Pons (tissue), 1 donor: ENCODE data around the gene CD83.
"Not testable (repeated sequence)": the region's sequence is repeated elsewhere in the genome, so short reads cannot be mapped to it uniquely, and the experiment has no call there.

ENCODE experiments used
- DNase-seq: peaks from one replicate; pipeline ENCODE4 v3.0.0-alpha.2; 2016; ENCODE audit warnings: low spot score

CD83 gene

DNA sequence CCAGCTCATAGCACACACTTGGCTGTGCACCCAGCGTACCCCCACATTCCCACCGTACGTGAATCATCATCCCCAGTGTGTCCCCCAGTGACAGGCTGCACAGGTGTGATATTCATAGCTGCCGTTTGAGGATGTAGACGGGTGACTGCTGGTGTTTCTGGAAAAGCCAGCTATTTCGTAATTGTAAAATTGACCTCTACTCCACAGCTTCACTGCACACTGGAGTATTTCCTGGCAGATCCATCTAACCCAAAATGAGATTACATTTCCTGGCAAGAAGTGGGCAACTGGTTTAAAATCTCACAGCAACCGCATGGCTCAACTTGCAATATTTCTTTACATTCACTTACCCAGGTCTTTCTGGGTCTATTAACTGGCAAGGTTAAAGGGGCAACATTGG is 30.3 kb downstream of the CD83 start:
- no peak for DNase-seq

DNA sequence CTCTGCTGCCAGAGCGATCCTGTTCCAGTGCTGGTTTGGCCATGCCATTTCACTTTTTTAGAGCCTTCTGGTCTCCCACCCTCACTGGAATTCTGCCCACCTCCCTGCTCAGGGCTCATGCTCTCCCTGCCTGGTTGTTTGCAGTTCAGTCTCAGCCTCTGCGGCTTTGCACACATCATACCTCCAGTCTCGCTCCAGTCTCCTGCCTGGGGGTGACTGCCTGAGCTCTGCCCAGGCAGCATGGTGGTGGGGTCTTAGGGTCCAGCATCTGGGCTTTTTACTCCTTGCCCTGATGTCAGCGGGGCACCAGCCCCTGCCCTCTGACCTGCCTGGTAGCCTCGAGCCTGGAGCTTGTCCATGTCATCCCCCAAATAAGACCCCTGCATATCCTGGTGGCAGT is 30.9 kb downstream of the CD83 start:
- no peak for DNase-seq

DNA sequence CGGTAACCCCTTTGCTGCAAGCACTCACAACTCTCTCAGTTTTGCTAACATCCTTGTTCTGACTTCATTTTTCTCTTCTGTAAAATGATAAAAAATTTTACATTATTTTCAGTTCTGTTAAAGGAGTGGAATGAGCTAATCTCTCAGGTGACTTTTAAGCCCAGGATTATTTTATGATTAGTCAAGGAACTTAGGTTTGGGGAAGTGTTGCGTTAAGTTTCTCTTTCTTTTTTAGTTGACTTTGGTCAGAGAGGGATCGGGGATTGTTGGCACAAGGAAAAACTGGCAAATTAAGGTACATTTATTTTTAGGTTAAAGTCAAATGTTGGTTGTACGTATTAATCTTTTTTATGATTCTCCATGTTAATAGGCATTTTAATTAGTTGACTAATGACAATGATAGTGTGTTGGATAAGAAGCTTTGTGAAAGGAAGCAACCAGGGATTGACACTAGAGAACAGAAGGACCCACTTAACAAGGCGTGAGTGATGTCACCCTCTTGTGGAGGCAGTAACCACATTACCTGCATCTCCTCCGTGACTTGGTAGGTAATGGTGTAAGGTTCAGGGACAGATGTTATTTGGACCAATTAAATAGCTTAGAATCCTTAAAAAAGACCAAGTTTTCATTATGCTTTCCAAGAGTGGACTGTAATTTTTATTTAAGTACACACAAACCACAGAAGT is 31.6 kb downstream of the CD83 start:
- peak; percentile 54 for DNase-seq

DNA sequence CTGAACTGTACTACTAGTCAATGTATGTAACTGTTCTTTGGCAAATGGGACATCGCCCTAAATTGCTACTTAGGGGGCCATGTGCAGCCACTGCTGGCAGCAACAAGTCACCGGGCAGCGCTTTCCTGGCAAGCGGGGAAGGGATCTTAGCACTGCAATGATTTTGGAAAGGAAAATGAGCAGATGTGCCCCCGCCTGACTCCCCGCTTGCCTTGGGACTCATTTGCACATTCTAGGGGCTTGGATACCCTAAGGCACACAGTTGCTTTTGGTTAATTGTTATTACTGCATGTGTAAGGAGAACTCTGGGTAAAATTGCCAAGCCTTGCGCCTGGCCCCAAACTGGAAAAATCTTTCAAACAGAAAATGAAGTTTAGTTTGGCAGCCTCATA is 32.2 kb downstream of the CD83 start:
- no peak for DNase-seq

DNA sequence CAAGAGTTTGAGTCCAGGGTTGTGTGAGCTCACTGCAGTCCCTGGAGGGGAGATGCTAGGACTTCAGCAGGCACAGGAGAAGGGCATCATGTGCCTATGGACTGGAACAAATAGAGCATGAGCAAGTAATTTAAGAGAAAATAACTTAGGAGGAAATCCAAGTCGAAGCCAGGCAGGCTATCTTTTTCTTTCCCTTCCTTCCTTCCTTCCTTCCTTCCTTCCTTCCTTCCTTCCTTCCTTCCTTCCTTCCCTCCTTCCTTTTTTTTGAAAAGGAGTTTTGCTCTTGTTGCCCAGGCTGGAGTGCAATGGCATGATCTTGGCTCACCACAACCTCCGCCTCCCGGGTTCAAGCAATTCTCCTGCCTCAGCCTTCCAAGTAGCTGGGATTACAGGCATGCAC is 33.7 kb downstream of the CD83 start:
- not testable (repeated sequence) for DNase-seq

DNA sequence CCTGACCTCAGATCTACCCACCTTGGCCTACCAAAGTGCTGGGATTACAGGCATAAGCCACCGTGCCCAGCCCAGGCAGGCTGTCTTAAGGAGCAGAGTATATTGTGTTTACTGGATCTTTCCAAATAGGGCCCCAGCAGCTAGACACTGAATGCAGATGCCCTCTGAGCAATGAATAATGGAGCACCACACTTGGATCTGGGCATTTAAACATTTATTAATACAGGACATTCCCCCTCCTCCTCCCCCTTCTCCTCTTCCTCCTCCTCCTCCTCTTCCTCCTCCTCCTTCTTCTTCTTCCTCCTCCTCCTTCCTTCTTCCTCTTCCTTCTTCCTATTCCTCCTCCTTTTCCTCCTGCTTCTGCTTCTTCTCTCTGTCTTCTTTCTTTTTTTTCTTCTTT is 34.2 kb downstream of the CD83 start:
- no peak for DNase-seq

DNA sequence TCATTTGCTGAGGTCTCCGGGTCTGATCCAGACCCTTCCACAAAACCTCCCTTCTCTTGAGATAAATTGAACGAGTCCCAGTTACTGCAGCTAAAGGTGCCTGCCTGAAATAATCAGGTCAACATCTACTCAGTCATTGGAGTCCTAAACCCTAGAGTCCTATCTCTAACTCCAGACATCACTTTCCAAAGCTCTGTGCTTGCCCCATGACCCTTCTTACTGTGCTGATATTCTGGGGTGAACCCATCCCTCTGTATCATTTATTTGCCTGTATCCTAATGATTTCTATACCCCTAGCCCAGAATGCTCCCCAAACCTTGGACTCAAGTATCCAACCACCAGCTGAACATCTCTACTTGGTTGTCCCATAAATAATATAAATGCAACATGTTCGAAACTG is 35.7 kb downstream of the CD83 start:
- no peak for DNase-seq

DNA sequence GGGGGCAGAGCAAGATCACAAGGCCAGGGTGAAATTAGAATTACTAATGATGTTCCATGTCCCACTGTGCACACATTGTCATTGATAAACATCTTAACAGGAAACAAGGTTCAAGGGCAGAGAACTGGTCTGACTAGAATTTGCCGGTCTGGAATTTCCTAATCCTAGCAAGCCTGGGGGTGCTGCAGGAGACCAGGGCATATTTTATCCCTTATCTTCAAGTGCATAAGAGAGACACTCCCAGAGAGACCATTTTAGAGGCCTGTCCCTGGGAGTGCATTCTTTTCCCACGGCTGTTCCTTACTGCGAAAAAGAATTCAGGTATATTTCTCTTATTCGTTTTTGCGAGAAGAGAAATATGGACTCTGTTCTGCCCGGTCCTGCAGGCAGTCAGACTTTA is 41.5 kb downstream of the CD83 start:
- no peak for DNase-seq

DNA sequence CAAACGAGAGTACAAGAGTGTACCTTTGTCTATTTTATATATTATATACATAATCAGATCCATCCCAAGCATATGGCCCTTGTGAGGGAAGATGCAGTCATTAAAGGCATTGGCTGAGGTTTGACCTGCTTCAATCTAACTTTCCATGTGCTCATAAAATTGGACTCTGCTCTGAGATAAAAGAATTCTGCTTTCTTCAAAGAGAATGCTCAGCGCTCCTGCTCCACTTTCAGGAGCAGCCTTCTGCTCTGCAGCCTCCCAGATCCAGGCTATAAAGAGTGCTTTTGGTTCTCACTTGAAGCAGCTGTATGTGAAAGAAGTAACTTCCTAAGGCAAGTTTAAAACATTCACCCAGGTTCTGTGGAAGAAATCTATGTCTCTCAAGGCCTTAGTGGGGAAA is 45.3 kb downstream of the CD83 start:
- no peak for DNase-seq

DNA sequence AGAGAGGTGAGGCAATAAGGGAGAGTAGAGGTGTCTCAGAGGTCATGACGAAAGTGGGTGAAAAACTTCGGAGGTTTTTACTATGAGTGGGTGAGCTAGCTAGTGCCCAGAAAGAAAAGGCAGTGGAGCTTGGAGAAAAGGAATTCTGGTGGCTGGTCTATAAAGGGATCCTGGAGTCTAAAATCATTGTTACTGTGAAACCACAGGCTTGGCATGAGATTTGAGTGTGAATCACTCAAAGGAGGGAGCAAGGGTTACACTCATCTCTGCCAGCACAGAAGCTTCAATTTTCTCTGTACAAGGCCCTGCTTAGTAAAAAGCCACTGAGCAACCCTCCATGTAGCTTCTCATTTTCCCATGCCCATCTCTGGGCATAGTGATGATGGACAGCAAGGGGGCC is 47.5 kb downstream of the CD83 start:
- no peak for DNase-seq

DNA sequence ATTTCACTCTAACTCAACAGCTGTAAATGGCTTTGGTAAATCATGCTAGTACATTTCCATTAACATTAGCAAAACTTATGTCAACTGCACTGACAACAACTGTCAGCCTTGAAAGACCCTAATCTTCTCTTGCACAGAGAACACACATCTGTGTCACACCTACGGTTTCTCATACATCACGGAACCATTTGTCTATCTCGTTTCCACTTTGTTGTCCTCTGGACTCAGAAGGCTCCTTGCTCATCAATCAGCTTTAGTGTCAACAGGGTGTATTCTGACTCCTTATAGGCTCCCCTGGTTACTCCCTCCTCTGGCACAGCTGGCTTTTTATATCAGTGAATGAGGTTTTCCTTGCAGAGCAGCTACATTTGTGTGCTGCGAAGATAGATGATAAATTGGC is 49.3 kb downstream of the CD83 start:
- DNase-seq = no peak

DNA sequence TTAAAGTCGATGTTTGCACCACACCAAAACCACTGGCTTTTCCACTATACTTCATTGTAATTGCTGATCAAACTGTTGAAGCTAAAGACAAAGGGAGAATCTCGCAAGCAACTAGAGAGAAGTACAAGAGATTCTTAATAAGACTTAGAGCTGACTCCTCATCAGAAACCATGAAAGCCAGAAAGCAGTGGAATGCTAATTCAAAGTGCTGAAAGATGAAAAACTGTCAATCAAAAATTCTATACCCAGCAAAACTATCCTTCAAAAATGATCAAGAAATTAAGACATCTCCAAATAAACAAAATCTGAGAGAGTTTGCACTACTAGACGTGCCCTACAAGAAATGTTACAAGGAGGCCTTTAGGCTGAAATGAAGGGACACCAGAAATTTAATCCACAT is 52.6 kb downstream of the CD83 start:
- DNase-seq = no peak

DNA sequence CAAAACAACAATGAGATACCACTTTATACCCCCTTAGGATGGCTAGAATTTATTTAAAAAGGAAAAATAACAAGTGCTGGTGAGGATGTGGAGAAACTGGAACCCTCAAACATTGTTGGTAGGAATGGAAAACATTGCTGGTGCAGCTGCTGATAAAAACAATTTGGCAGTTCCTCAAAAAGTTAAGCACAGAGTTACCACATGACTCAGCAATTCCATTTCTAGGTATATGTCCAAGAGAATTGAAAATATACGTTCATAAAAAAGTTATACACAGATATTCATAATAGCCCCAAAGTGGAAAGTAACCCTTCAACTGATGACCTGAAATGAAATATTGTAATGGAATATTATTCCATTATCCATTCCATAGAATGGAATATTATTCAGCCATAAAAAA is 55.0 kb downstream of the CD83 start:
- DNase-seq = no peak

DNA sequence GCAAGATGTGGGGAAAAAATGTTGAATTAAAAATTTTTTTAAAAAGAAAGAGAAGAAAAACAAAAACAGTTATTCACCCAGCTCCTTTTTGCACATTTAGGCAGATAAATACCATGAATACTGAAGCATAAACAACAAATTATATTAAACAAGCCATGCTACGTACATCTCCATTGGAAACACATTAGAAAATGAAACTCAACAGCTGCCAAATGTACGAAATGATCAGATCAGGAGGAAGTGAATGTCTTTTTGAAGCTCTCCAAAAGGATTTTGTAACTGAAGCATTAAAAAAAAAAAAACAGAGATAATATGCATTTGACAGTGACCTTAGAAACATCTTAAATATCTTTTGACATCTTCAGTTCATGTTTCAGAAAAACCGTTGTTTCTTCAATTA is 56.7 kb downstream of the CD83 start:
- DNase-seq = no peak

DNA sequence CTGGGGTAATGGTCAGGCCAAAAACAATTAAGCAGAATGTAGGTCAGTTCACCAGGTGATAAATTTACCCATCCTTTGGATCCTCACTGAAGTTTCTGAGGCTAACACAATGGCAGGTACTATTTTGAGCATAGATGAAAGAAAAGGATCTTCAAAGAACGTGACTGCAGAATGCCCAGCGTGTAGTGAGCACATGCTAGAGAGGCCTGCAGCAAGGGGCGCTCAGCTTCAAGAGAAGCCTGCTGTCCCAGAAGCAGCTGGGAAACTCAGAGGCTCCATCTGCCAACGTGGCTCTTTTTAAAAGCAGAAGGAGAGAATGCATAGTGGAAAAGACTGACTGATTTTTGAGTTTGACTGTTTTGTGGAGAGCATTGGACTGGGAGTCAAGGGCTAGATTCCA is 57.4 kb downstream of the CD83 start:
- DNase-seq = no peak

DNA sequence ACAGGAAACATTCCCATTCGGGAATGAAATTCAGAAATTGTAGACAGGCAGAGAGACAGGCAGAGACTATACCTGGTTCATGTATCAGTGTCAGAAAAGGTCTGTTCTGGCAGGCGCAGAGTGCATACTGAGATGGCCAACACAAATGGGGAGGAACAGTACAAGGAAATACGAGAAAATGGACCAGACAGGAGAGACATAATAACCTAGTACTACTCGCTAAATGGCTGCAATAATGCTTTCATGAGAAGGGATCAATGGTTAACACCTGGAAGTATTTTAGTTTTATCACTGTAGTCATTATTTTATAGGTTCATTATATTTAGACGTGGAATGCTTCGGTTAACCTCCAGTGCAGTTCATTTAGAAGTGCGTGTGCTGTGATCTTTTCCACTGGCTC is 58.9 kb downstream of the CD83 start:
- no peak for DNase-seq

DNA sequence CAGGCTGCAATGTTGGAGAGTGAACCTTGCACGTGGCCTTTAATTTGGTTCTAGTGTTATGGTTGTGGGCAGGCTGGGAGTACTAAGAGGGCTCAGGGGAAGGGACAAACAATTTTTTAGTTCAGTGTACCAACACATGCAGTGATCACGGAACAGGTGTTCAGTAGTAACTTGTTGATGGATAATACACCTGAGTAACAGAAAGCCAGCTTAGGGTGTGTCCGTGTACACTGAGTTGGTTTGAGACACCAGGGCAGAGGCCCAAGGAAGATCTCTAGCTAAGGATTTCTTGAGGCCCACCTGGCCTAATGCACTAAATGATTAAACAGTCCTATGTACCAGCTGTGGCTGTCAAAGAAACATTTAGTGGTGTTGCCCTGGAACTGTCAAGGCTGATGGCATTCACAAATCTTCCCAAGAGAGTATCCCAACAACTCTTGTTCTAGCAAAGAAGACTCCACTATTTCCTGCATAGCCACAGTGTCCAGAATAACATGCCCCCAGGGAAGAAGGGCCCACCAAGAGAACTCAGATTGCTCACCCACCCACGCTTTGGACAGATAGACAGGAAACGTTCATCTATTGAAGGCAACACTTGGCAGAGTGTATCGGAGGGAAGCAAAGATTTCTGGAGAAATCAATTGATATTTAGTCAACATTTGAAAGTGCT is 60.0 kb downstream of the CD83 start:
- no peak for DNase-seq

DNA sequence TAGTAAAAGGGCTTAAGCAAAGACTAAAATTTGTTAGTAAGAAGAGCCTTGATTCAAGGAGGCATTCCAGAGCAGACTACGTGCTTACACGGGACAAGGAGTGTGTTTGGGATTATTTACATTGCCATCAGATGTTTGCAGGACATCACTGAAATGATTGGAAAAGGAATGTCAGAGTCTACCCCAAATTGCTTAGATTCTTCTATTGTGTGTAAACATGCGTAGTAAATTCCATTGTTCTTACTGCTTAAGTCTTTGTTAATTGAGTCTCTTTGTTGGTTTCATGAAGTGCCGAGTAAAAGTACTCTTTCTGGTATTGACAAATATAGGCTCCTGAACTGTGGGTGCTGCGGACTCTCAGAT is 60.5 kb downstream of the CD83 start:
- DNase-seq = no peak

DNA sequence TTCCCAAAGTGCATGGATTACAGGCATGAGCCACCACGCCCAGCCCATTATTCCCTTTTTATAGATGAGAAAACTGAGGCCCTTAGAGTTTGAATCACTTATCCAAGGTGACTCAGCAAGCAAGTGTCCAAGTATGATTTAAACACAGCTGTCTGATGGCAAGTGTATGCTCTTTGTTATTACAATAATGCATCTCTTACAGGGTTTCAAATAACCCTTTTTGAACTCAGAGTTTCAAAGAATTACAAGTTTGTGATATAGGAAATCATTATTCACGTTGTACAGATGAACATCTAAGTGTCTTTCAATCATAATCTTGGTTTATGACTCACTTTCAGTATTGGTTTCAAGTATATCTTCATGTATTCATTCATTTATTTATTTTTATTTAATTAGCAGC is 63.0 kb downstream of the CD83 start:
- DNase-seq = no peak

DNA sequence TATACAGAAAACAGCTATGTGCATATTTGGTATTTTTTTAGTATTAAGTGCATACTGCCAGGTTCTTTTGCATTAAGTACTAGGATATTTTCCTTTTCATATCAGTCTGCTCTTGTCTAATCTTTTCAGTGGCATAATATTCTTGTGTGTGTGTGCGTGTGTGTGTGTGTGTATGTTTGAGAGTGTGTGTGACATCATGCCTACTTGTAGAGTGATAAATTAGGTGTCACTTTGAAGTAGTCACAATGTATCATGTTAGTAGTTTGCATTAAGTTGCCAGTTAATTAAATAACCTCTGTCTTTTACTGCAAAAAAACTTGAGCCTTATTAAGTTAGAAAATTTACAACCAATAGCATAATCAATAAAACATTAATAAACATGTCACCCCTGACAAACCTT is 65.3 kb downstream of the CD83 start:
- DNase-seq = no peak
